D721Med (cell line): ENCODE results near the gene FRMD1.

Source experiments
- DNase-seq: peaks from one replicate; pipeline ENCODE4 v3.0.0; 2011; ENCODE audit warnings: low spot score; ENCODE audit not compliant: insufficient read length
- FAIRE-seq: peaks from 2 replicates; lab custom pipeline; 2011; peaks lifted over from hg19 to GRCh38; lab: Jason Lieb, UNC
- TF ChIP-seq, protein P1 (sequence below): IDR thresholded peaks from 2 replicates; pipeline ENCODE4 v1.5.1; 2012; ENCODE audit warnings: mild to moderate bottlenecking, control low read depth; ENCODE audit not compliant: insufficient read depth; ENCODE audit errors: missing control alignments

The FRMD1 gene

DNA sequence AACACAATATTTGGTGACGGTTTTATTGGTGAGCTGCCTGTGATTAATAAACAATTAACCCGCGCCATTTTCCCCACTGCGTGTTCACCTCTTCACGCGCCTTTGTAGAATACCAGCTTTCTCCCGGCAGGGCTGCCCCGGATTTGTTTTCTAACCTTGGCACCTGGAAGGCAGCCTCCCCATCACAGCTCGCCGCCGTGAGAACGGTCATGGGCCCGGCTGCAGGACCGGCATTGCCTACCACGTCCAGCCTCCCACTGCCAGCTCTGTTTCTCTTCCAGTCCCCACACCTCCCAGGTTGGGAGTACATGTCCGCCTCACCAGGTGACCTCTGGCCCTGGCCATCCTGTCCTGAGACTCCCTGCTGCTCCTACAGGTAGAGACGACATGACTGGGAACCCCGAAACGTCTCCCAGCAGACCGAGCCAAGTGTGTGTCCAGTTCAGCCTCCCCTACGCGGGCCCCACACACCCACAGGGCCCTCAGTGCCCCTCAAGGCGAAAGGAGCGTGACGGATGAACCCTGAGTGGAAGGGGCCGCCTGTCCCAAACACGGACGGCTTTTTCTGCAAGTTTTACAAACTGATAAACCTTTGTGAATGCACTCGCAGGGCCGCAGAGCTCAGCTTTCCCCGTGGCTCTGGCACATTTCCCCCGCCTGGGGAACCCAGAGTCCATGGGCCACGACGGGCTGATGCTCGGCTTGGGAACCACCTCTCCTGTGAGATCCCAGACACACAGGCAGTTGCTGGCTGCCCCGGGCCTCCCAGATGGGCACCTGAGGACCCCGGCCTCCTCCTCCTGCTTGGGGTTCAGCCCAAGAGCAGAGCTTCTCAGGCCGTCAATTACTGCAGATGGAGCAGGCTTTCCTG lies 25.7 kb downstream of the FRMD1 start:
- TF ChIP-seq, protein P1, sequence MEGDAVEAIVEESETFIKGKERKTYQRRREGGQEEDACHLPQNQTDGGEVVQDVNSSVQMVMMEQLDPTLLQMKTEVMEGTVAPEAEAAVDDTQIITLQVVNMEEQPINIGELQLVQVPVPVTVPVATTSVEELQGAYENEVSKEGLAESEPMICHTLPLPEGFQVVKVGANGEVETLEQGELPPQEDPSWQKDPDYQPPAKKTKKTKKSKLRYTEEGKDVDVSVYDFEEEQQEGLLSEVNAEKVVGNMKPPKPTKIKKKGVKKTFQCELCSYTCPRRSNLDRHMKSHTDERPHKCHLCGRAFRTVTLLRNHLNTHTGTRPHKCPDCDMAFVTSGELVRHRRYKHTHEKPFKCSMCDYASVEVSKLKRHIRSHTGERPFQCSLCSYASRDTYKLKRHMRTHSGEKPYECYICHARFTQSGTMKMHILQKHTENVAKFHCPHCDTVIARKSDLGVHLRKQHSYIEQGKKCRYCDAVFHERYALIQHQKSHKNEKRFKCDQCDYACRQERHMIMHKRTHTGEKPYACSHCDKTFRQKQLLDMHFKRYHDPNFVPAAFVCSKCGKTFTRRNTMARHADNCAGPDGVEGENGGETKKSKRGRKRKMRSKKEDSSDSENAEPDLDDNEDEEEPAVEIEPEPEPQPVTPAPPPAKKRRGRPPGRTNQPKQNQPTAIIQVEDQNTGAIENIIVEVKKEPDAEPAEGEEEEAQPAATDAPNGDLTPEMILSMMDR, result no peak
- no peak for FAIRE-seq
- no peak for DNase-seq

DNA sequence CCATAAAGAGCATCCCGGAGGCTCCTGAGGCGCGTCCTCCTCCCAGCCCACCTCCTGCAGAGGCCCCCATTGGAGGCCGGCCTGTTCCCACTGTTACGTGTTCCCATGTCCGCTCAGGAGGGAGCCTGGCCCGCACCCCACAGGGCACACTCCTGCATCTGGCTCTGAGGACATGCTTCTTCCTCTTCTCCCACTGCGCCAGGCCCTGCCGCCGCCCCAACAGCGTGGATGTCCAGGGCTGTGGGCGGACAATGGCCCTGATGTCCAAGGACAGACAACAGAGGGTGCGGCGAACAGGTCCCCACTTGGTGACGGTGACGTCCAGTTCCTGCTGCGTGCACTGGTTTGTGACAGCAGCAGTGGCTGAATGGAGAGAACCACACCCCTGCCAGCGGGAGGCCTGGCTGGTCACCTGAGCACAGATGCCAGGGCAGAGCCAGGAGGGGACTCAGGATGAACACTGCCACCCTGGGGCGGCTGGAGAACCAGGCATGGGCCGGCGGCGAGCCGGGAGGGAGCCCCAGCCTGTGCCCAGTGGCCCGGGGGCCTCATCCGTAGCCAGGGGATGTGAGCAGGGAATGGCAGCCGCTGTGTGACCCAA lies 26.6 kb downstream of the FRMD1 start:
- TF ChIP-seq, protein P1, result no peak
- FAIRE-seq (no peak), DNase-seq (no peak)

GRCh38 chr6:168051648-168052047 lies 27.4 kb downstream of the FRMD1 start:
- no peak for DNase-seq
- TF ChIP-seq, protein P1, result no peak
- FAIRE-seq, result no peak

DNA sequence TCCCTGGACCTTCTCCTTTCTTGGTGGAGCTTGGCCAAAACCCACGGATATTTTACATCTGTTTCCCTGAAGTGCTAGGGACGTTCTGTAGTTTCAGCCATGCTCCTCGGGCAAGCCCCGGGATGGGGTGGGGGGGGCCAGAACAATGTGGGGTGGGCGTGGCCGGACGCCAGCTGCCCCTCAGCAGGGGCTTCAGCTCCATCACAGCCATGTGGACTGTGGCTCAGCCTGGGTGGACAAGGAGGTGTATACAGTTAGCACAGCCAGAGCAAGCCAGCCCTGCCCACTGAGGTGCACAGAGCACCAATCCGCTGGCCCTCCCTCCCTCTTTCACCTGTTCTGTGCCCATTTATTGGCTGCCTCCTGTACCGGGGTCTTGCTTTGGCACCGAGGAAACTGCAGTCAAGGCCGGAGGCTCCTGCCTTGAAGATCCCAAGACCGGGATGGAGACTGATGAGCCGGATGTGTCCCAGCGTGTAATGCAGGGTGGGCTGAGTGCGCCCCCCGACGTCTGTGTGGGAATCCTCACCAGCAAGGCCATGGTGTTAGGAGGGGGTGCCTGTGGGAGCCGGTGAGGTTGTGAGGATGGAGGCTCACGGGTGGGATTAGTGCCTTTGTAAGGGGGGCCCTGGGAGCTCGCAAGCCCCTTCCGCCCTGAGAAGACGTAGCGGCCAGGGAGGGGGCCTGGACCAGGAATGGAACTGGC lies 28.0 kb downstream of the FRMD1 start:
- TF ChIP-seq, protein P1, result no peak
- FAIRE-seq (no peak), DNase-seq (no peak)

GRCh38 chr6:168050225-168050880 lies 28.7 kb downstream of the FRMD1 start:
- TF ChIP-seq, protein P1, result no peak
- FAIRE-seq (no peak), DNase-seq (no peak)

DNA sequence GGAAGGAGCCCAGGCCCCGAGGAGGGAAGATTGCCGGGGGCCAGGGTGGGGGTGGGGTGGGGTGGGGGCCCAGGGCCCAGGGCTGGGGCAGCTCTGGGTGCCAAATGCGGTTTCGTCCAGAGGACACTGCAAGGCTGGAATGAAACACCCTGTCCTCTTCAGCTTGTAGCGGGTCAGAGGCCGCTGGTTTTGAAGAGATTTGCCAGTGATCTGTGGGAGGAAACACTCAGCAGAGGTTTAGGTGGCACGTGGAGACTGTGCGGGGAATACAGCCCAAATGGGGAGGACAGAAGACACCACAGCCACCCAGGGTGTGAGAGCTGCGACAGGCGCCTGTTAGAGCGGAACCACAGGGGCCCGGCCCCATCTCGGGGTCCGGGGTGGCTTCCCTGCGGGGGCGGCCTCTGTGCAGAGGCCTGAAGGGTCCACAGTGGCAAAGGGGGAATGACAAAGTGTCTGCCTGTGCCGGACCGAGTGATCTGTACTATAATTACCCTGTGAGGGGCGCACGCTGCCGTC lies 29.2 kb downstream of the FRMD1 start:
- TF ChIP-seq, protein P1, result no peak
- DNase-seq, result no peak
- no peak for FAIRE-seq
